ENCODE measurements around the gene USP46.

Gene USP46

GRCh38 chr4:52661966-52662690 lies 3.0 kb upstream of the USP46 start:
- no peak overlapping the region for H3K4ac ChIP-seq (ENCODE audit: low read depth, low read length)
- H4K8ac ChIP-seq (ENCODE audit: low read depth, low read length): no peak overlapping the region
- H3K27me3 ChIP-seq (ENCODE audit: insufficient read depth, low read length): no peaks in the 10 kb centered on the region
- peaks cover 11 to 14% of the 10 kb centered on the region in 2 experiments for H3K4me1 ChIP-seq (ENCODE audit: control insufficient read depth in 1 of 2, insufficient read depth in 2 of 2, low read length in 2 of 2)
- H2BK5ac ChIP-seq (ENCODE audit: low read depth, low read length, poor library complexity): no peak overlapping the region
- H3K36me3 ChIP-seq (ENCODE audit: control insufficient read depth in 1 of 2, insufficient read depth in 2 of 2, low read length in 2 of 2): no peaks in the 10 kb centered on the region
- H2AK5ac ChIP-seq (ENCODE audit: low read length): no peak overlapping the region
- no peak overlapping the region for H3K14ac ChIP-seq (ENCODE audit: low read length)
- no peak overlapping the region for H3K4me3 ChIP-seq (ENCODE audit: low read depth, low read length)
- DNase-seq: peak in 1 of 2 donors; percentile 32
- no peak overlapping the region for H3K18ac ChIP-seq (ENCODE audit: low read length)
- H3K79me1 ChIP-seq (ENCODE audit: low read length): peaks cover 13% of the 10 kb centered on the region
- H3K23ac ChIP-seq (ENCODE audit: low read length): no peak overlapping the region
- H3K9me3 ChIP-seq (ENCODE audit: insufficient read depth, low read depth, low read length): peaks cover 3% of the 10 kb centered on the region
- no CpG with 5 or more reads among the region's 4 CpGs for WGBS (ENCODE audit: extremely low coverage, insufficient coverage, insufficient read length)
- H3K9ac ChIP-seq (ENCODE audit: low read length): no peak overlapping the region
- H3K27ac ChIP-seq (ENCODE audit: low read depth, low read length): no peak overlapping the region
- H2BK12ac ChIP-seq (ENCODE audit: low read length): no peak overlapping the region
- no peak overlapping the region for H4K91ac ChIP-seq (ENCODE audit: low read depth, low read length)
- H2BK120ac ChIP-seq (ENCODE audit: insufficient read depth, low read length, poor library complexity): no peak overlapping the region
- H4K12ac ChIP-seq (ENCODE audit: low read depth, low read length): no peak overlapping the region
- no peak overlapping the region for H3K4me2 ChIP-seq (ENCODE audit: low read length)
- peaks cover 13% of the 10 kb centered on the region for H3K79me2 ChIP-seq (ENCODE audit: control insufficient read depth, insufficient read depth, low read length, poor library complexity)
- no peak overlapping the region for H2AFZ ChIP-seq (ENCODE audit: insufficient read depth, low read length, poor library complexity)

- no peak overlapping the region for H3K4me3 ChIP-seq (ENCODE audit: low read depth, low read length)
- no CpG with 5 or more reads among the region's 6 CpGs for WGBS (ENCODE audit: extremely low coverage, insufficient coverage, insufficient read length)
Measured at GRCh38 chr4:52660643-52661042, 1.5 kb upstream of the USP46 start.

GRCh38 chr4:52659722-52660261 lies 691 bp upstream of the USP46 start:
- peak overlapping the region; percentile 80 for H3K4me3 ChIP-seq (ENCODE audit: low read depth, low read length)
- H3K27me3 ChIP-seq (ENCODE audit: insufficient read depth, low read length): no peaks in the 10 kb centered on the region
- H2BK5ac ChIP-seq (ENCODE audit: low read depth, low read length, poor library complexity): peak overlapping the region; percentile 93
- no peak overlapping the region for H2AK5ac ChIP-seq (ENCODE audit: low read length)
- peak overlapping the region; percentile 86 for H4K8ac ChIP-seq (ENCODE audit: low read depth, low read length)
- H3K4me1 ChIP-seq (ENCODE audit: control insufficient read depth in 1 of 2, insufficient read depth in 2 of 2, low read length in 2 of 2): peaks cover 14 to 15% of the 10 kb centered on the region in 2 experiments
- H4K12ac ChIP-seq (ENCODE audit: low read depth, low read length): peak overlapping the region; percentile 86
- peak overlapping the region; percentile 94 for H3K14ac ChIP-seq (ENCODE audit: low read length)
- H3K36me3 ChIP-seq (ENCODE audit: control insufficient read depth in 1 of 2, insufficient read depth in 2 of 2, low read length in 2 of 2): no peaks in the 10 kb centered on the region
- H3K27ac ChIP-seq (ENCODE audit: low read depth, low read length): peak overlapping the region; percentile 94
- peak overlapping the region; percentile 92 for H3K18ac ChIP-seq (ENCODE audit: low read length)
- H2BK12ac ChIP-seq (ENCODE audit: low read length): no peak overlapping the region
- peak overlapping the region; percentile 91 for H4K91ac ChIP-seq (ENCODE audit: low read depth, low read length)
- H3K79me1 ChIP-seq (ENCODE audit: low read length): peaks cover 13% of the 10 kb centered on the region
- H2AFZ ChIP-seq (ENCODE audit: insufficient read depth, low read length, poor library complexity): peak overlapping the region; percentile 94
- H2BK120ac ChIP-seq (ENCODE audit: insufficient read depth, low read length, poor library complexity): peak overlapping the region; percentile 93
- H3K23ac ChIP-seq (ENCODE audit: low read length): no peak overlapping the region
- H3K4me2 ChIP-seq (ENCODE audit: low read length): peak overlapping the region; percentile 74
- H3K4ac ChIP-seq (ENCODE audit: low read depth, low read length): peak overlapping the region; percentile 53
- peak; percentile 45 to 53 for DNase-seq
- H3K9me3 ChIP-seq (ENCODE audit: insufficient read depth, low read depth, low read length): peaks cover 3% of the 10 kb centered on the region
- H3K9ac ChIP-seq (ENCODE audit: low read length): peak overlapping the region; percentile 93
- no CpG with 5 or more reads among the region's 45 CpGs for WGBS (ENCODE audit: extremely low coverage, insufficient coverage, insufficient read length)
- peaks cover 13% of the 10 kb centered on the region for H3K79me2 ChIP-seq (ENCODE audit: control insufficient read depth, insufficient read depth, low read length, poor library complexity)

More at GRCh38 chr4:52660643-52661042, 1.5 kb upstream of the USP46 start:
- no peak for DNase-seq
- no peak overlapping the region for H4K12ac ChIP-seq (ENCODE audit: low read depth, low read length)
- no peaks in the 10 kb centered on the region for H3K36me3 ChIP-seq (ENCODE audit: control insufficient read depth in 1 of 2, insufficient read depth in 2 of 2, low read length in 2 of 2)
- H3K4ac ChIP-seq (ENCODE audit: low read depth, low read length): no peak overlapping the region
- H3K18ac ChIP-seq (ENCODE audit: low read length): no peak overlapping the region
- no peak overlapping the region for H3K9ac ChIP-seq (ENCODE audit: low read length)
- no peaks in the 10 kb centered on the region for H3K27me3 ChIP-seq (ENCODE audit: insufficient read depth, low read length)
- no peak overlapping the region for H3K4me2 ChIP-seq (ENCODE audit: low read length)
- H3K79me2 ChIP-seq (ENCODE audit: control insufficient read depth, insufficient read depth, low read length, poor library complexity): peaks cover 13% of the 10 kb centered on the region
- no peak overlapping the region for H2AK5ac ChIP-seq (ENCODE audit: low read length)
- H3K9me3 ChIP-seq (ENCODE audit: insufficient read depth, low read depth, low read length): peaks cover 3% of the 10 kb centered on the region
- peaks cover 14 to 15% of the 10 kb centered on the region in 2 experiments for H3K4me1 ChIP-seq (ENCODE audit: control insufficient read depth in 1 of 2, insufficient read depth in 2 of 2, low read length in 2 of 2)
- H3K79me1 ChIP-seq (ENCODE audit: low read length): peaks cover 13% of the 10 kb centered on the region
- no peak overlapping the region for H2BK5ac ChIP-seq (ENCODE audit: low read depth, low read length, poor library complexity)
- no peak overlapping the region for H2AFZ ChIP-seq (ENCODE audit: insufficient read depth, low read length, poor library complexity)
- H3K14ac ChIP-seq (ENCODE audit: low read length): no peak overlapping the region
- no peak overlapping the region for H4K8ac ChIP-seq (ENCODE audit: low read depth, low read length)
- no peak overlapping the region for H2BK120ac ChIP-seq (ENCODE audit: insufficient read depth, low read length, poor library complexity)
- no peak overlapping the region for H2BK12ac ChIP-seq (ENCODE audit: low read length)
- H4K91ac ChIP-seq (ENCODE audit: low read depth, low read length): no peak overlapping the region
- H3K23ac ChIP-seq (ENCODE audit: low read length): no peak overlapping the region
- H3K27ac ChIP-seq (ENCODE audit: low read depth, low read length): no peak overlapping the region

- peak overlapping the region; percentile 47 for H3K14ac ChIP-seq (ENCODE audit: low read length)
- peak overlapping the region; percentile 90 for H3K4me2 ChIP-seq (ENCODE audit: low read length)
- peaks cover 13% of the 10 kb centered on the region for H3K79me1 ChIP-seq (ENCODE audit: low read length)
- H2AFZ ChIP-seq (ENCODE audit: insufficient read depth, low read length, poor library complexity): peak overlapping the region; percentile 37
- no peaks in the 10 kb centered on the region for H3K27me3 ChIP-seq (ENCODE audit: insufficient read depth, low read length)
- no peaks in the 10 kb centered on the region for H3K36me3 ChIP-seq (ENCODE audit: control insufficient read depth in 1 of 2, insufficient read depth in 2 of 2, low read length in 2 of 2)
- peak overlapping the region; percentile 8 for H3K4ac ChIP-seq (ENCODE audit: low read depth, low read length)
- peak overlapping the region; percentile 26 for H4K12ac ChIP-seq (ENCODE audit: low read depth, low read length)
- no CpG with 5 or more reads among the region's 33 CpGs for WGBS (ENCODE audit: extremely low coverage, insufficient coverage, insufficient read length)
- H3K79me2 ChIP-seq (ENCODE audit: control insufficient read depth, insufficient read depth, low read length, poor library complexity): peaks cover 13% of the 10 kb centered on the region
- H3K23ac ChIP-seq (ENCODE audit: low read length): no peak overlapping the region
- peak overlapping the region; percentile 81 for H3K27ac ChIP-seq (ENCODE audit: low read depth, low read length)
- peaks cover 14 to 15% of the 10 kb centered on the region in 2 experiments for H3K4me1 ChIP-seq (ENCODE audit: control insufficient read depth in 1 of 2, insufficient read depth in 2 of 2, low read length in 2 of 2)
- H2BK120ac ChIP-seq (ENCODE audit: insufficient read depth, low read length, poor library complexity): peak overlapping the region; percentile 50
- no peak for DNase-seq
- no peak overlapping the region for H2AK5ac ChIP-seq (ENCODE audit: low read length)
- H3K9me3 ChIP-seq (ENCODE audit: insufficient read depth, low read depth, low read length): peaks cover 2% of the 10 kb centered on the region
- H3K9ac ChIP-seq (ENCODE audit: low read length): peak overlapping the region; percentile 86
- H4K8ac ChIP-seq (ENCODE audit: low read depth, low read length): peak overlapping the region; percentile 75
- H3K4me3 ChIP-seq (ENCODE audit: low read depth, low read length): peak overlapping the region; percentile 86
- H3K18ac ChIP-seq (ENCODE audit: low read length): peak overlapping the region; percentile 71
- peak overlapping the region; percentile 94 for H4K91ac ChIP-seq (ENCODE audit: low read depth, low read length)
- no peak overlapping the region for H2BK12ac ChIP-seq (ENCODE audit: low read length)
- H2BK5ac ChIP-seq (ENCODE audit: low read depth, low read length, poor library complexity): peak overlapping the region; percentile 28
Measured at GRCh38 chr4:52658641-52659000, 480 bp downstream of the USP46 start.
